RWPE1 (cell line): ENCODE measurements around the gene RPL35.

Experiments
- CTCF ChIA-PET: fragments of 350-600 bp; sonication (Branson Sonifier 250); formaldehyde crosslinking; extraction: SDS; loops from one replicate; lab custom pipeline; 2021; lab: Yijun Ruan, JAX
- POLR2A ChIA-PET: fragments of 400-600 bp; formaldehyde crosslinking; extraction: SDS; loops from one replicate; lab custom pipeline; 2020; ENCODE audit warnings: antibody characterized with exemption; ENCODE audit not compliant: low non-redundant PET; lab: Yijun Ruan, JAX
- DNase-seq: peaks from one replicate; pipeline ENCODE4 v3.0.0; 2012; ENCODE audit warnings: low spot score
- H3K27ac ChIP-seq: fragments of 450-650 bp; 2 replicates; pipeline ENCODE4 v1.5.1; 2017
- CTCF ChIP-seq: fragments of 450-650 bp; conservative IDR thresholded peaks from 2 replicates; pipeline ENCODE4 v1.5.1; 2017; ENCODE audit warnings: low read depth, mild to moderate bottlenecking

RPL35 gene

GRCh38 chr9:124809211-124809610 lies 52.5 kb downstream of the RPL35 start:
- CTCF ChIA-PET: interaction anchor here (0.6 to 5.6 kb wide), 4 partner anchors 29 to 44 kb away, joined by 3 to 53 read pairs (median 5); partner anchors contain the start of gene WDR38
- POLR2A ChIA-PET: no interaction called here
- DNase-seq: no peak
- peak overlapping the region; percentile 94 for H3K27ac ChIP-seq
- no peak for TF ChIP-seq CTCF

- no peak for DNase-seq
- peak overlapping the region; percentile 94 for H3K27ac ChIP-seq
- CTCF ChIA-PET: interaction anchor here (0.5 to 5.6 kb wide), 5 partner anchors 13 to 1523 kb away, joined by 3 to 53 read pairs (median 4); partner anchors contain the start of gene WDR38
- no peak for TF ChIP-seq CTCF
- POLR2A ChIA-PET: no interaction called here
Measured at GRCh38 chr9:124808246-124808956, 53.4 kb downstream of the RPL35 start.
